Measurements from ENCODE around the gene MYO18A.

GRCh38 chr17:29210879-29211278, 30.7 kb upstream of the MYO18A start:
- TF ChIP-seq GATA3 (IDR thresholded peaks at IDR 0.05; ENCODE audit: low read depth, low read length) (no peak), GATA2 (IDR thresholded peaks at IDR 0.05; ENCODE audit: low read depth, low read length) (no peak)

All from SH-SY5Y (cell line).